PC-3 (cell line): ENCODE results near the gene BRD9. TPM values are rescaled to one million over a fixed set of nuclear protein-coding genes. Genes with fewer than 3 reads are reported as not detected.

ENCODE experiments used
- ATAC-seq: fragments of 200-7000 bp; cut with Tn5 transposase; 2 replicates; pipeline ENCODE4 v1.9.1; 2020; ENCODE audit warnings: mild to moderate bottlenecking, moderate library complexity
- BruUV-seq: library from RNA; stranded (reverse); fragments of 400-500 nt; replicated peaks from 2 replicates; lab custom pipeline; 2021; lab: Mats Ljungman, UMichigan
- CTCF ChIA-PET: fragments of 300-600 bp; sonication (Branson Sonifier 250); formaldehyde crosslinking; loops from one replicate; lab custom pipeline; 2022; ENCODE audit warnings: antibody characterized with exemption; lab: Charles Lee
- POLR2A ChIA-PET: fragments of 300-600 bp; sonication (Branson Sonifier 250); formaldehyde crosslinking; loops from one replicate; lab custom pipeline; 2022; ENCODE audit warnings: antibody characterized with exemption; ENCODE audit not compliant: unreplicated experiment; lab: Charles Lee
- DNase-seq: peaks from one replicate; pipeline ENCODE4 v3.0.0-alpha.2; 2015
- H2AFZ ChIP-seq: fragments of 300-600 bp; sonication (generic); 2 replicates; pipeline ENCODE4 v1.6.0; 2016; ENCODE audit warnings: antibody characterized with exemption, low read length
- H3F3A ChIP-seq: fragments of 300-600 bp; sonication (generic); one replicate; pipeline ENCODE4 v1.6.0; 2017; ENCODE audit warnings: antibody characterized with exemption, low read length, control low read depth, mild to moderate bottlenecking; ENCODE audit not compliant: unreplicated experiment
- H3K27ac ChIP-seq: fragments of 300-600 bp; sonication (generic); 2 replicates; pipeline ENCODE4 v1.5.1; 2016; ENCODE audit warnings: mild to moderate bottlenecking, low read length
- H3K27me3 ChIP-seq: fragments of 300-600 bp; sonication (generic); 2 replicates; pipeline ENCODE4 v1.6.1; 2016; ENCODE audit warnings: low read length, mixed read lengths
- H3K36me3 ChIP-seq: fragments of 300-600 bp; sonication (generic); 2 replicates; pipeline ENCODE4 v1.6.1; 2016; ENCODE audit warnings: low read depth, mixed run types, low read length, mixed read lengths
- H3K4me1 ChIP-seq: fragments of 300-600 bp; sonication (generic); 2 replicates; pipeline ENCODE4 v1.5.1; 2016; ENCODE audit warnings: low read length; ENCODE audit not compliant: insufficient read depth
- H3K4me2 ChIP-seq: fragments of 300-600 bp; sonication (generic); 2 replicates; pipeline ENCODE4 v1.6.0; 2016; ENCODE audit warnings: low read length
- H3K4me3 ChIP-seq: fragments of 300-600 bp; sonication (generic); 2 replicates; pipeline ENCODE4 v1.5.1; 2016; ENCODE audit warnings: mild to moderate bottlenecking, low read length, mixed read lengths
- H3K79me2 ChIP-seq: fragments of 300-600 bp; sonication (generic); 2 replicates; pipeline ENCODE4 v1.6.1; 2017; ENCODE audit warnings: low read length, mixed read lengths
- H3K9ac ChIP-seq: fragments of 300-600 bp; sonication (generic); 2 replicates; pipeline ENCODE4 v1.6.0; 2016; ENCODE audit warnings: mild to moderate bottlenecking, low read length
- H3K9me2 ChIP-seq: fragments of 300-600 bp; sonication (generic); replicated peaks from 2 replicates; pipeline ENCODE4 v1.6.1; 2016; ENCODE audit warnings: mixed run types, low read length, mixed read lengths
- H3K9me3 ChIP-seq: fragments of 300-600 bp; sonication (generic); 2 replicates; pipeline ENCODE4 v1.6.1; 2016; ENCODE audit warnings: low read length, mixed read lengths
- H4K20me1 ChIP-seq: fragments of 300-600 bp; sonication (generic); 2 replicates; pipeline ENCODE4 v1.6.1; 2016; ENCODE audit warnings: low read length, mixed read lengths
- CTCF ChIP-seq: fragments of 300-600 bp; sonication (generic); conservative IDR thresholded peaks from 2 replicates; pipeline ENCODE4 v1.5.1; 2017; ENCODE audit warnings: antibody characterized with exemption, low read depth, mild to moderate bottlenecking, low read length
- EZH2 ChIP-seq: fragments of 300-600 bp; sonication (generic); IDR thresholded peaks from one replicate; pipeline ENCODE4 v1.6.1; 2017; ENCODE audit warnings: antibody characterized with exemption, mild to moderate bottlenecking, low read length; ENCODE audit not compliant: unreplicated experiment
- EZH2phosphoT487 ChIP-seq: fragments of 300-600 bp; sonication (generic); IDR thresholded peaks from 2 replicates; pipeline ENCODE4 v1.6.1; 2018; ENCODE audit warnings: mild to moderate bottlenecking, antibody characterized with exemption, low read length, borderline replicate concordance
- intact Hi-C: fragments of 100-400 bp; cut with micrococcal nuclease; formaldehyde crosslinking; loops from 2 replicates; pipeline ENCODE4 v1.9.0; 2023
- total RNA-seq: library from RNA; depleted of rRNA; stranded (reverse); fragments of >200 nt; gene quantifications from 2 replicates; pipeline ENCODE4 v1.2.3, GENCODE V29; 2014

The BRD9 gene
- total RNA-seq, 1 experiment from 2014 or later, result 50.4 TPM

GRCh38 chr5:855771-856530 is 36.6 kb downstream of the BRD9 start:
- DNase-seq, result no peak
- intact Hi-C loops, result no loop called here

GRCh38 chr5:854966-855743 is 37.4 kb downstream of the BRD9 start:
- Histone ChIP-seq H3F3A (no peaks in the 10 kb centered on the region), H3K36me3 (no peaks in the 10 kb centered on the region), H3K27ac (no peak overlapping the region), H3K4me1 (peaks cover 6% of the 10 kb centered on the region; the same call in 1 of the 2 replicates), H4K20me1 (no peaks in the 10 kb centered on the region), H3K27me3 (no peaks in the 10 kb centered on the region), H3K4me2 (no peak overlapping the region), H3K4me3 (no peak overlapping the region), H3K9me2 (no peaks in the 10 kb centered on the region), H2AFZ (no peak overlapping the region), H3K79me2 (no peaks in the 10 kb centered on the region), H3K9ac (no peak overlapping the region), H3K9me3 (no peaks in the 10 kb centered on the region)
- TF ChIP-seq EZH2 (no peak), CTCF (no peak), EZH2phosphoT487 (no peak)
- intact Hi-C loops, result loop anchor here (5.0 kb wide), 1 partner anchor 183 kb away; no protein-coding TSS in a partner anchor
- ChIA-PET POLR2A (no interaction called here), CTCF (no interaction called here)
- no TSS peak for BruUV-seq
- DNase-seq (no peak), ATAC-seq (no peak)

More at GRCh38 chr5:855771-856530, 36.6 kb downstream of the BRD9 start:
- Histone ChIP-seq H3K9me2 (no peaks in the 10 kb centered on the region), H3F3A (no peaks in the 10 kb centered on the region), H3K4me3 (no peak overlapping the region), H3K36me3 (no peaks in the 10 kb centered on the region), H3K4me1 (peaks cover 2% of the 10 kb centered on the region; the same call in 1 of the 2 replicates), H3K4me2 (no peak overlapping the region), H2AFZ (no peak overlapping the region), H3K79me2 (no peaks in the 10 kb centered on the region), H3K27ac (no peak overlapping the region), H4K20me1 (no peaks in the 10 kb centered on the region), H3K9ac (no peak overlapping the region), H3K27me3 (no peaks in the 10 kb centered on the region), H3K9me3 (no peaks in the 10 kb centered on the region)
- peak; percentile 10; the same call in 1 of the 2 replicates for ATAC-seq
- POLR2A ChIA-PET, result no interaction called here
- TF ChIP-seq EZH2phosphoT487 (no peak), CTCF (no peak), EZH2 (no peak)
- no TSS peak for BruUV-seq
- CTCF ChIA-PET, result no interaction called here
